Brain microvascular endothelial cell (primary cell): ENCODE measurements around the gene COL23A1.

Experiments used
- DNase-seq: peaks from one replicate; pipeline ENCODE4 v3.0.0-alpha.2; 2020
- H3K27ac ChIP-seq: fragments of 250-450 bp; sonication (Bioruptor Pico); 2 replicates; pipeline ENCODE4 v1.5.1; 2020; ENCODE audit warnings: mild to moderate bottlenecking, moderate library complexity
- H3K27me3 ChIP-seq: fragments of 250-450 bp; sonication (Bioruptor Pico); replicated peaks from 2 replicates; pipeline ENCODE4 v1.5.1; 2020; ENCODE audit warnings: mild to moderate bottlenecking
- H3K36me3 ChIP-seq: fragments of 250-450 bp; sonication (Bioruptor Pico); replicated peaks from 2 replicates; pipeline ENCODE4 v1.5.1; 2020; ENCODE audit warnings: mild to moderate bottlenecking
- H3K4me3 ChIP-seq: 2 replicates; pipeline ENCODE4 v1.5.1; 2011; ENCODE audit warnings: low read depth, mild to moderate bottlenecking, control low read depth, low read length, moderate library complexity
- CTCF ChIP-seq: IDR thresholded peaks from 2 replicates; pipeline ENCODE4 v1.5.1; 2011; ENCODE audit warnings: low read depth, mild to moderate bottlenecking, moderate library complexity, low read length, control low read depth, inconsistent platforms; ENCODE audit errors: missing control alignments
- in situ Hi-C: cut with HindIII; loops from 2 replicates; pipeline ENCODE4 v1.10.0; 2017; ENCODE audit warnings: low sequenced_read_pairs, low pct_ligation_motif_present

Gene COL23A1

GRCh38 chr5:178392931-178393394, 197.2 kb downstream of the COL23A1 start:
- no peak overlapping the region for H3K4me3 ChIP-seq
- no peaks in the 10 kb centered on the region for H3K27me3 ChIP-seq
- no peak for TF ChIP-seq CTCF
- DNase-seq: no peak
- no peak overlapping the region for H3K27ac ChIP-seq
- no peaks in the 10 kb centered on the region for H3K36me3 ChIP-seq
- in situ Hi-C loops: no loop called here

- H3K4me3 ChIP-seq: no peak overlapping the region
- TF ChIP-seq CTCF: no peak
- no peaks in the 10 kb centered on the region for H3K27me3 ChIP-seq
- no peak for DNase-seq
- in situ Hi-C loops: no loop called here
- H3K27ac ChIP-seq: no peak overlapping the region
- no peaks in the 10 kb centered on the region for H3K36me3 ChIP-seq
These were observed 197.8 kb downstream of the COL23A1 start for GRCh38 chr5:178392386-178392785.

GRCh38 chr5:178391480-178391879, 198.7 kb downstream of the COL23A1 start:
- no peak for TF ChIP-seq CTCF
- H3K27me3 ChIP-seq: no peaks in the 10 kb centered on the region
- no peak for DNase-seq
- H3K36me3 ChIP-seq: no peaks in the 10 kb centered on the region
- H3K4me3 ChIP-seq: no peak overlapping the region
- in situ Hi-C loops: no loop called here
- H3K27ac ChIP-seq: no peak overlapping the region

- no peak for TF ChIP-seq CTCF
- peaks cover 1% of the 10 kb centered on the region for H3K27me3 ChIP-seq
- DNase-seq: no peak
- H3K4me3 ChIP-seq: no peak overlapping the region
- H3K27ac ChIP-seq: no peak overlapping the region
- no peaks in the 10 kb centered on the region for H3K36me3 ChIP-seq
- in situ Hi-C loops: no loop called here
These were observed 200.4 kb downstream of the COL23A1 start for GRCh38 chr5:178389796-178390195.

- DNase-seq: no peak
- H3K4me3 ChIP-seq: no peak overlapping the region
- peaks cover 1% of the 10 kb centered on the region for H3K27me3 ChIP-seq
- in situ Hi-C loops: no loop called here
- no peak overlapping the region for H3K27ac ChIP-seq
- TF ChIP-seq CTCF: no peak
- no peaks in the 10 kb centered on the region for H3K36me3 ChIP-seq
These were observed 201.0 kb downstream of the COL23A1 start for GRCh38 chr5:178389026-178389729.
